MCF 10A (cell line): ENCODE measurements around the gene RPEL1. TPM values are rescaled to one million over a fixed set of nuclear protein-coding genes. Genes with fewer than 3 reads are reported as not detected.

Experiments
- BruUV-seq: library from RNA; stranded (reverse); fragments of 400-500 nt; replicated peaks from 2 replicates; lab custom pipeline; 2021; lab: Mats Ljungman, UMichigan
- CTCF ChIA-PET: fragments of 300-600 bp; sonication (Branson Sonifier 250); formaldehyde crosslinking; extraction: SDS; loops from one replicate; lab custom pipeline; 2021; ENCODE audit warnings: antibody characterized with exemption, inconsistent platforms; lab: Yijun Ruan, JAX
- POLR2A ChIA-PET: fragments of 300-600, 350-650 bp; sonication (Branson Sonifier 250); formaldehyde crosslinking; extraction: SDS; loops from one replicate; lab custom pipeline; 2020; ENCODE audit warnings: antibody characterized with exemption, inconsistent platforms; lab: Yijun Ruan, JAX
- DNase-seq: peaks from one replicate; pipeline ENCODE4 v3.0.0-alpha.2; 2018; ENCODE audit not compliant: unreplicated experiment
- H3K27ac Mint-ChIP-seq: one replicate; pipeline ENCODE4 v1.8.0; 2022; ENCODE audit warnings: mild to moderate bottlenecking, low read depth, mixed read lengths; ENCODE audit not compliant: unreplicated experiment
- H3K27me3 Mint-ChIP-seq: one replicate; pipeline ENCODE4 v1.8.0; 2022; ENCODE audit warnings: mixed read lengths; ENCODE audit not compliant: insufficient read depth, unreplicated experiment
- H3K36me3 Mint-ChIP-seq: one replicate; pipeline ENCODE4 v1.8.0; 2022; ENCODE audit warnings: mild to moderate bottlenecking, moderate library complexity, mixed read lengths; ENCODE audit not compliant: insufficient read depth, unreplicated experiment
- H3K4me1 Mint-ChIP-seq: one replicate; pipeline ENCODE4 v1.8.0; 2022; ENCODE audit warnings: mixed read lengths; ENCODE audit not compliant: insufficient read depth, unreplicated experiment
- H3K4me3 Mint-ChIP-seq: one replicate; pipeline ENCODE4 v1.8.0; 2022; ENCODE audit warnings: mild to moderate bottlenecking, moderate library complexity, mixed read lengths; ENCODE audit not compliant: unreplicated experiment
- H3K9me3 Mint-ChIP-seq: one replicate; pipeline ENCODE4 v1.8.0; 2022; ENCODE audit warnings: mixed read lengths; ENCODE audit not compliant: unreplicated experiment
- intact Hi-C: fragments of 100-400 bp; cut with micrococcal nuclease; formaldehyde crosslinking; loops from 2 replicates; pipeline ENCODE4 v1.14.1; 2022
- total RNA-seq: library from RNA; stranded (reverse); gene quantifications from 2 replicates; pipeline ENCODE4 v1.2.3, GENCODE V29; 2022
- TF ChIP-seq, protein P1 (sequence below): fragments of 200-600 bp; IDR thresholded peaks from one replicate; pipeline ENCODE4 v1.8.0; 2022; ENCODE audit warnings: antibody characterized with exemption, mild to moderate bottlenecking; ENCODE audit not compliant: unreplicated experiment

Gene RPEL1
- total RNA-seq, 1 experiment from 2014 or later = not detected

GRCh38 chr10:103235775-103236174 lies 9.9 kb upstream of the RPEL1 start:
- BruUV-seq = no TSS peak
- Mint-ChIP-seq H3K36me3 (no peaks in the 10 kb centered on the region), H3K27ac (no peak overlapping the region), H3K4me3 (no peak overlapping the region), H3K4me1 (peaks cover 27% of the 10 kb centered on the region), H3K9me3 (no peaks in the 10 kb centered on the region), H3K27me3 (no peaks in the 10 kb centered on the region)
- intact Hi-C loops = no loop called here
- CTCF ChIA-PET = interaction anchor here (0.6 kb wide), 1 partner anchor 240 kb away, joined by 3 read pairs; no protein-coding TSS in a partner anchor
- POLR2A ChIA-PET = interaction anchor here (1.0 to 1.5 kb wide), 2 partner anchors 41 to 44 kb away, joined by 3 read pairs; partner anchors contain the start of gene INA
- no peak for DNase-seq
- TF ChIP-seq, protein P1, sequence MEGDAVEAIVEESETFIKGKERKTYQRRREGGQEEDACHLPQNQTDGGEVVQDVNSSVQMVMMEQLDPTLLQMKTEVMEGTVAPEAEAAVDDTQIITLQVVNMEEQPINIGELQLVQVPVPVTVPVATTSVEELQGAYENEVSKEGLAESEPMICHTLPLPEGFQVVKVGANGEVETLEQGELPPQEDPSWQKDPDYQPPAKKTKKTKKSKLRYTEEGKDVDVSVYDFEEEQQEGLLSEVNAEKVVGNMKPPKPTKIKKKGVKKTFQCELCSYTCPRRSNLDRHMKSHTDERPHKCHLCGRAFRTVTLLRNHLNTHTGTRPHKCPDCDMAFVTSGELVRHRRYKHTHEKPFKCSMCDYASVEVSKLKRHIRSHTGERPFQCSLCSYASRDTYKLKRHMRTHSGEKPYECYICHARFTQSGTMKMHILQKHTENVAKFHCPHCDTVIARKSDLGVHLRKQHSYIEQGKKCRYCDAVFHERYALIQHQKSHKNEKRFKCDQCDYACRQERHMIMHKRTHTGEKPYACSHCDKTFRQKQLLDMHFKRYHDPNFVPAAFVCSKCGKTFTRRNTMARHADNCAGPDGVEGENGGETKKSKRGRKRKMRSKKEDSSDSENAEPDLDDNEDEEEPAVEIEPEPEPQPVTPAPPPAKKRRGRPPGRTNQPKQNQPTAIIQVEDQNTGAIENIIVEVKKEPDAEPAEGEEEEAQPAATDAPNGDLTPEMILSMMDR = no peak

DNA sequence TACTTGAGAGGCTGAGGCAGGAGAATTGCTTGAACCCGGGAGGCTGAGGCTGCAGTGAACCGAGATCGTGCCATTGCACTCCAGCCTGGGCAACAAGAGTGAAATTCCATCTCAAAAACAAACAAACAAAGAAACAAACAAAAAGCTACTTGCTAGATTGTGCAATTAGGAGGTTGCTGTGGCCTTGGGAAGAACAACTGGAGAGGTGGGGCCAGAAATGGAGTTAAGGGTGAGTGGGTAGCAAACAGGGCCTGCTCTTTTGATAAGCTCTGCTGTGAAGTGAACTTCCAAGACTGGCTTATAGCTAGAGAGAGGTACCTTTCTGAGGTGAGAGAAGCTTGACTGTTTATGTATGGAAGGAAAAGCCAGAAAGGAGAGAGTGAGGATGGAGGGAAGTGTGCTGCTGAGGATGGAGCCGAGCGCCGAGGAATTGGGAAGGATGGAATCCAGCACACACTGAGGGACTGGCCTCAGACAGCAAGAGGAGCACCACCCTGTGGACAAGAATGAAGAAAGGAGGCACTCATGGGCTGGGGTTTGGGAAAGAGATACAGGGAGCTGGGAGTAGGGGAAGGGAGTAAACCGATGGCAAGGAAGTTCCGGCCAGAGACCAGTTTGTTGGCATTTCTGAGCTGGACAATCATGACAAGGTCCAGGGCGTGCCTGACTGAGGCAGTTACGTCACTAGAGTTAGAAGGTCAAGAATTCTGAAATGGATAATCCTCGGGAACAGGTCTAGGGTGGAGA lies 7.0 kb upstream of the RPEL1 start:
- no TSS peak for BruUV-seq
- H3K27me3 Mint-ChIP-seq = no peaks in the 10 kb centered on the region
- ChIA-PET POLR2A (interaction anchor here (0.6 to 1.3 kb wide), 3 partner anchors 10 to 292 kb away, joined by 3 to 5 read pairs (median 3); partner anchors contain the start of gene NT5C2), CTCF (interaction anchor here (0.8 to 0.9 kb wide), 3 partner anchors 69 to 405 kb away, joined by 3 to 6 read pairs (median 4); no protein-coding TSS in a partner anchor)
- TF ChIP-seq, protein P1 = no peak
- intact Hi-C loops = no loop called here
- H3K27ac Mint-ChIP-seq = no peak overlapping the region
- peaks cover 25% of the 10 kb centered on the region for H3K4me1 Mint-ChIP-seq
- DNase-seq = peak; percentile 48
- no peak overlapping the region for H3K4me3 Mint-ChIP-seq
- H3K9me3 Mint-ChIP-seq = no peaks in the 10 kb centered on the region
- H3K36me3 Mint-ChIP-seq = no peaks in the 10 kb centered on the region

DNA sequence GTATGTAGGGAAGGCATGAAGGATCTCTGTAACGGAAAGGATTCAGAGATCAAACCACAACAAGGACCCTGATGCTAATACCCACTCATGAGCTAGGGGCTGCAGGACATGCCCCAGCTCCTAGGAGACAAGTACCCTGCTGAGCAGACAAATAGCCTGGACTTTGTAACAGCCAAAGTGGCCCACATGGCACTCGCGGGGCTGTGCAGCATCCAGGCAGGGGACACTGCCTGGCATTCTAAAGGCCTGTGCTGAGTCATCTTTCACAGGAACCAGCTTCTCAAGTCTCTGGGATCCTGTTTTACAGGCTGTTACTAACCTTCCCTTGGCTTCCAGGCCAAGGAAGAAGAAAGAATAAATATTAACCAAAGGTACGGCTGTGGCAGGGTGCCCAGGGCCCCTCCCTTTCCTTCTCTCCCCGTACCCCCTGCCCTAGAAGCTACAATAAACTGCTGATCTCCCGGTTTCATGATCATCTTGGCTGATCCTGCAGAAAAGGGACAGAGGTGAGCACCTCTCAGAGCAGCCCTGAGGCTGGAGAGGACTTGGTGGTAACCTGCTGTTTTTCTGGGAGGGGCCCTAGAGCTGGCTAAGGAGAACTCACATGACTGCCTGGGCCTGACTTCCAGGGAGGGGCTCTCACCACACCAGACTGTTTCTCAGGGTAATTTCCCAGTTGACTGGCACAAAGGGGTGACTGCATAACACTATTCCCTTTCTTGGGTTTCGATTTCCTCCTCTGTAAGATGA lies 4.2 kb upstream of the RPEL1 start:
- DNase-seq = peak; percentile 76
- H3K4me3 Mint-ChIP-seq = peak overlapping the region; percentile 53
- intact Hi-C loops = loop anchor here (5.0 kb wide), 4 partner anchors 49 to 514 kb away; partner anchors contain the start of gene NT5C2
- H3K36me3 Mint-ChIP-seq = no peaks in the 10 kb centered on the region
- no peaks in the 10 kb centered on the region for H3K9me3 Mint-ChIP-seq
- H3K27me3 Mint-ChIP-seq = no peaks in the 10 kb centered on the region
- TF ChIP-seq, protein P1 = no peak
- POLR2A ChIA-PET = interaction anchor here (0.6 to 3.8 kb wide), 6 partner anchors 10 to 87 kb away, joined by 3 to 35 read pairs (median 6); partner anchors contain the start of gene NT5C2
- CTCF ChIA-PET = interaction anchor here (0.5 to 1.4 kb wide), 5 partner anchors 14 to 311 kb away, joined by 3 to 6 read pairs (median 3); no protein-coding TSS in a partner anchor
- no TSS peak for BruUV-seq
- H3K27ac Mint-ChIP-seq = peak overlapping the region; percentile 65
- peaks cover 31% of the 10 kb centered on the region for H3K4me1 Mint-ChIP-seq
